Limb (tissue), 2 donors: ENCODE data around the gene ZNF669.

ENCODE experiments used
- DNase-seq, 2 donors: peaks; one replicate each; pipeline ENCODE4 v3.0.0-alpha.2; 2016; ENCODE audit errors: extremely low spot score in 2 of 2

The ZNF669 gene

GRCh38 chr1:247077213-247077612, 26.9 kb downstream of the ZNF669 start:
- no peak for DNase-seq

DNA sequence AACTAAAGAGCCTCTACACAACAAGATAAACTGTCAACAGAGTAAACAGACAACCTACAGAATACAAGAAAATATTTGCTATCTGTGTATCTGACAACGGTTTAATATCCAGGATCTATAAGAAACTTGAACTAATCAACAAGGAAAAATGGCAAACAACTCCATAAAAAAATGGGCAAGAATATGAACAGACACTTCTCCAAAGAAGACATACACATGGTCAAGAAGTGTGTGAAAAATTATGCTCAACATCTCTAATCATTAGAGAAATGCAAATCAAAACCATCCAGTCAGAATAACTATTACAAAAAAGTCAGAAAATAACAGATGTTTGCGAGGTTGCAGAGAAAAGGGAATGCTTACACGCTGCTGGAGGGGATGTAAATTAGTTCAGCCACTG, 33.5 kb downstream of the ZNF669 start:
- no peak for DNase-seq

GRCh38 chr1:247064304-247064703, 39.9 kb downstream of the ZNF669 start:
- DNase-seq = no peak

GRCh38 chr1:247060771-247061170, 43.4 kb downstream of the ZNF669 start:
- no peak for DNase-seq

DNA sequence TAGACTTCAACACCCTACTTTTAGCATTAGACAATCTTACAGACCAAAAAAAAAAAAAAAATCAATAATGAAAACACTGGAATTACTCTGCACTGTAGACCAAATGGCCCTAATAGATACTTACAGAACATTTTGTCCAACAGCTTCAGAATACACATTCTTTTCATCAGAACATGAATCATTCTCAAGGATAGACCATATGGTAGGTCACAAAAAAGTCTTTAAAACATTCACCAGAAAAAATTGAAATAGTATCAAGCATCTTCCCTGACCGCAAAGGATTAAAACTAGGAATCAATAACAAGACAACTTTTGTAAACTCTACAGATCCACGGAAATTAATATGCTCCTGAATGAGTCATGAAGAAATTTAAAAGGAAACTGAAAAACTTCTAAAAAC, 48.1 kb downstream of the ZNF669 start:
- DNase-seq = no peak

- DNase-seq = no peak
Measured at GRCh38 chr1:247054992-247055415, 49.2 kb downstream of the ZNF669 start.
